GM18868 (cell line): ENCODE data around the gene EPN3.
A peak's percentile ranks its signal among the peaks of the same experiment; 100 is the strongest.

Experiments
- ATAC-seq: cut with Tn5 transposase; IDR thresholded peaks from one replicate; pipeline ENCODE4 v1.9.1; 2021; ENCODE audit warnings: mild to moderate bottlenecking, moderate library complexity; ENCODE audit not compliant: unreplicated experiment

EPN3 gene

GRCh38 chr17:50533720-50534148 is 1.2 kb downstream of the EPN3 start:
- ATAC-seq = no peak

DNA sequence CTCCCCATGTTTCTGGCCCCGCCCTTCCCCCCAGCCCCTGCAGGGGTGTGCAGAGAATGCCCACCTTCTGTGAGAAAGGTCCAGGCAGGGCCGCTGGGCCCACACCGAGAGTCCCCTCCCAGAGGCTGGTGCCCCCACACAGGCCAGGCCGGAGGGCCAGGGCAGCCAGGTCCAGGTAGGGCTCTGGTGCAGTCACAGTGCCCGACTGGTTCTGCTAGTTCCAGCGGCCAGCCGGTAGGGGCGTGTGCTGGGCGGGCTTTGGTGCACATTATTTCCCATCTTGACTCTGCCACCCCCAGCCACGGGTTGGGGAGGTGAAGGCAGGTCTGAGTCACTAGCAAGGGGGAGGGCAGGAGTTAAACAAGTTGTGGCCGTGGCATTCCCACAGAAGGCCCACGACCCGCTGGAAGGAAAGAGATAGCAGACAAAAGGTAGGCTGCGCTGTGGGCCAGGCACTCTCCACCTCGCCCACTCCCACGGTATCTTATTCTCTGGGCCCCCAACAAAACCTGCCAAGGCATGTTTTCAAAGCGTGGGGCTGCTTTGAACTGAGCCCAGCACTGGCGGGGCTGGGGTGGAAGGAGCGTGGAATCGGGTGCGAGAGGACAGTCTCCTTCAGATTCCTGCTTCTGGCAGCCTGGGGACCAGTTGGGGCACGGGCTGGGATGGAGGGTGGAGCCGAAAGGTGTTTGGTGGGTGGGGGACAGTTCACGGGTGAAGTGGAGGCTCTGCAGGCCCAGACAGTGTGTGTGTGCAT is 1.9 kb downstream of the EPN3 start:
- ATAC-seq = no peak

GRCh38 chr17:50534979-50535326 is 2.4 kb downstream of the EPN3 start:
- no peak for ATAC-seq

- ATAC-seq = no peak
These were observed 2.9 kb downstream of the EPN3 start for GRCh38 chr17:50535407-50535806.

DNA sequence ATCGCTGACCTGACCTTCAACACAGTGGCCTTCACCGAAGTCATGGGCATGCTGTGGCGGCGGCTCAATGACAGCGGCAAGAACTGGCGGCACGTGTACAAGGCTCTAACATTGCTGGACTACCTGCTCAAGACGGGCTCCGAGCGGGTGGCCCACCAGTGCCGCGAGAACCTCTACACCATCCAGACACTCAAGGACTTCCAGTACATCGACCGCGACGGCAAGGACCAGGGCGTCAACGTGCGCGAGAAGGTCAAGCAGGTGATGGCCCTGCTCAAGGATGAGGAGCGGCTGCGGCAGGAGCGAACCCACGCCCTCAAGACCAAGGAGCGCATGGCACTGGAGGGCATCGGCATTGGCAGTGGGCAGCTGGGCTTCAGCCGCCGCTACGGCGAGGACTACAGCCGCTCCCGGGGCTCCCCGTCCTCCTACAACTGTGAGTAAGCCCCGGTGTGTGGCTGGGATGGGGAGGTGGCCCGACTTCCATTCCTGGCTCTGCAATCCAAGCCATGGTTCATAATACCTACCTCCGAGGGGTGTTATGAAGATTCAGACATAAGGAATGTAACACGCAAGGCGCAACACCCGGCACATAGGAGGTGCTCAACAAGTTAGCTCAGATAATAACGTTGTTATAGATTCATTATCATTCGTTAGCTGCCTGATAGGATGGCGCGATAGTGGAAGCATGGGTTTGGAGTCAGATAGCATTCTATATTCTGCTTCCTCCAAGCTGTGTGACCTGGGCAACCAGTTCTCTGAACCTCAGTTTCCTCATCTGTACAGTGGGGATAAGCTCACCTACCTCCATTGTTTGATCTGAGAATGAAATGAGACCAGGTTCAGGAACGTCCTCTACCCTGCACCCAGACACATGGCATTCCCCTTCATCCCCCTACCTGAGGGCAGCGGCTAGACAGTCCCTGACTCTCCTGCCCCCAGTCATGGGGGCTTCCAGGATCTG is 4.4 kb downstream of the EPN3 start:
- no peak for ATAC-seq

DNA sequence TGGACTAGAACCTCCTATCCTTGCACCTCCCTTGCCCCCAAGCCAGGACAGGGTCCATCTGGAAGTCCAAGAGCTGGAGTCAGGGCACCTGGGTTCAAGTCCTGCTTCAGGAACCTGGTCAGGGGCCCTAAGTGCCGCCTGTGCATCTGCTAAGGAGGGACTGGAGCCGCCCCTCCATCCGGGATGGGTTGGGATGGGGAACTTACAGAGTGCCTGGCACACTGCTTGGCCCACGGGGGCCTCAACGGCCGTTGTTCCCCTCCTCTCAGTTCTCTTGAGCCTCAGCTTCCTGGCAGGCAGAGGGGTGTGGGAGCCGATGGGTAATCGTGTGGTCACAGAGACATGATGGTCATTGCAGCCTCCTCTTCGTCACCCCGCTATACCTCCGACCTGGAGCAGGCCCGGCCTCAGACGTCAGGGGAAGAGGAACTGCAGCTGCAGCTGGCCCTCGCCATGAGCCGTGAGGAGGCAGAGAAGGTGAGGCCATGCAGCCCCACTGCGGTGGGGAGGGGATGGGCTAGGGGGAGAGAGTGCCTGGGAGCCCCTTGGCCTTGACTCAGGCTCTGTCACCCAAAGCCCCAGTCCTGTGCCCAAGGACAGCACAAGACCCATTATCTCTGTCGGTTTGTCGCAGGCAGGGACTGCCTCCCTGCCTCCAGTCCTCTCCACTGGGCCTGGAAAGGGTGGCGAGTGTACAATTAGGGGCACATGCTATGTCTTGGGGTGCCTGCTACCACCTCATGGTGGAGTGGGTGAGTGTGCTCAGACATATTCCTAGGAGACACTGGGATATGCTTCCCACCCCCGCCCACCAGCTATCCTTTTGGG is 5.4 kb downstream of the EPN3 start:
- ATAC-seq = no peak

GRCh38 chr17:50538549-50539410 is 6.2 kb downstream of the EPN3 start:
- ATAC-seq = no peak

GRCh38 chr17:50539762-50540559 is 7.4 kb downstream of the EPN3 start:
- no peak for ATAC-seq

DNA sequence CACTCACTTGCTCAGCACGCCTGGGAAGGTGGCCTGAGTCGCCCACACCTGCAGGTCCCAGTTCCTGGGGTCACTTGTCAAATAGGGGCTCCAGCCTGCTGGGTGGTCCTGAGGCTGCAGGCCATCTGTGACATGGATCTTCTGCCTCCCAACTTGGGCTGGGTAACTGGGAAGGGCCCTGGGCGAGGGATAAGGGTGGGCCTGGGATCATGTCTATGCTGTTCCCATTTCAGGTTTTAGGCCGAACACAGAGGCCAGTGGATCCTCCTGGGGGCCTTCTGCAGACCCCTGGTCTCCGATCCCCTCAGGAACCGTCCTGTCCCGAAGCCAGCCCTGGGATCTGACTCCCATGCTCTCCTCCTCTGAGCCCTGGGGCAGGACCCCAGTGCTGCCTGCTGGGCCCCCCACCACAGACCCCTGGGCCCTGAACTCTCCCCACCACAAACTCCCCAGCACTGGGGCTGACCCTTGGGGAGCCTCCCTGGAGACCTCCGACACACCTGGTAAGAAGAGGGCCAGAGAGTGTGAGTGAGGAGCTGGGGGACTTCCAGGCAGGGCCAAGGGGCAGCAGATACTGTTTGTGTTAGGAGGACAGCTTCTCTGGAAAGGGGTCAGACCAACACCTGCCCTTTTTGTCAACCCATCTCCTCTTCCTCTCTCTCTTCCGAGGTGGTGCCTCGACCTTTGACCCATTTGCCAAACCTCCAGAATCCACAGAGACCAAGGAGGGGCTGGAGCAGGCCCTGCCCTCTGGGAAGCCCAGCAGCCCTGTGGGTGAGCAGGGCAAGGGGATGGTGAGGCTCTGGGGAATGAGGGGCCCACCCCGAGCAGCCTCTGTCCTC is 8.2 kb downstream of the EPN3 start:
- ATAC-seq = no peak

- no peak for ATAC-seq
These were observed 8.8 kb downstream of the EPN3 start for GRCh38 chr17:50541402-50541715.

- ATAC-seq = peak; percentile 80
These were observed 9.5 kb downstream of the EPN3 start for GRCh38 chr17:50541716-50542688.

GRCh38 chr17:50542795-50543774 is 10.6 kb downstream of the EPN3 start:
- ATAC-seq = no peak

DNA sequence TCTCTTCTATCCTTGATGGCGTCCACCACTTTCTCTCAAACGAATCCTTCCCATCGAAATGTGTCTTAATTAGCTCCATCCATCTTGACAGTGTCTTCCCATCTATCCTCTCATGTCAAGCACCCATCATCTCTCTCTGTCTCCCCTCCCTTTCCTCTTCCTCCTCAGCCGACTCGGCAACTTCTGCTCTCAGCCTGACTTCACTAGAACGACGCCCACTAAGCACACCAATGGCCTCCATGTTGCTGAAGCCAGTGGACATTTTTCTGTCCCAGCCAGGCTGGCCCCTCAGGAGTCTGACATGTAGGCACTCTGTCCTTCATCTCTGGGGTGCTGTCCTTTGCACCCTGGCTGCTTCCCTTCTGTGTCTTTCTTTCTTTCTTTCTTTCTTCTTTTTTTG is 12.0 kb downstream of the EPN3 start:
- ATAC-seq = no peak

DNA sequence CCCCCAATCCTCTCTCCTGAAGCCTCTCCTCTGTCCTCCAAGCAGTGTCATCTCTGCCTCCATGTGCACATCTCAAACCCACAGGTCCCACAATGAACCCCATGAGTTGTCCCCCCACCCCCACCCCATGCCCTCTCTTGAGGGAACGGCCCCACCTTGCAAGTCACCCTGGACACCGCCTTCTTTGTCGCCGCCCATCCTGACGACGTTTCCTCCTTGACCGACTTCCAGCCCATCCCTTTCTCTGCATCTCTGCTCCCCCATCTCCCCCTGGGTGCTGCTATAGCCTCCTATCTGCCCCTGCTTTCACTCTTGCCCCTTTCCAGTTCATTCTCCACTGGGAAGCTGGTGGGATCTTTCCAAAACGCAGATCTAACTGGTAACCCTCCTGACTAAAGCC is 12.8 kb downstream of the EPN3 start:
- no peak for ATAC-seq

- ATAC-seq = no peak
These were observed 14.1 kb downstream of the EPN3 start for GRCh38 chr17:50546701-50547034.

DNA sequence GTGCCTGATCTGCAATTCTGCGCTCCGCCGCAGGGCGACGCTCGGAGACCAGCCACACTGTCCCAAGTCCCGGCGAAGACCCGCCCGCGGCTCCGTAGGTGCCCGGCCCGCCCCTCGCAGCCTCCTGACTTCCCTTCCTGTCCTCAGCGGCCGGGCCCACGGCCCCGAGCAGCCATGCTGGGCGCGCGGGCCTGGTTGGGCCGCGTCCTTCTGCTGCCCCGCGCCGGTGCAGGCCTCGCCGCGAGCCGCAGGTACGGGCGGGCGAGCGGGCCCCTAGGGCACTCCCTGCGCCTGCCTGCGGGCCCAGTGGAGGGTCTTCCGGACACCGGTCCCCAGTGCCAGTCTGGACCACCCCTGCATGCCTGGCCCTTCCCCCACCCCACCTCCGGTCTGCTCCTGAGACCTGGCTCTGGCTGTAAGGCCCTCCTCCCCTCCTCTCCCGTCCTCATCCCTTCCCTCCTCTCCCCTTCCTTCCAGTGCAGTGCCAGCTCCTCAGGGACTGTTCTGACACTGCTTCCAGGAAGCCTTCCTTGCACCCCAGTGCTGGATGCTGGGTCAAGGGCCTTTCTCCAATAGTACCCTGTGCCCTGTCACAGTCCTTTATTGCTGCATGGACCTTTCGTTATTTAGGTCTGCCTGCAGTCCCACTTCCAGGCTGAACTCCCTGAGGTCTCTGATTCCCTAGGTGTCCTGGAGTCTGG is 14.7 kb downstream of the EPN3 start, which contains the start of gene SPATA20:
Gene SPATA20 (plus strand): TSS at position 140 of the 701 bp plus-strand sequence. CDS start 35 bp downstream, at position 175.
- ATAC-seq = peak; percentile 77
